Measurements from ENCODE around the gene COL7A1. TPM values are rescaled to one million over a fixed set of nuclear protein-coding genes. Genes with fewer than 3 reads are reported as not detected.

The COL7A1 gene
- total RNA-seq, 1 donor from 2014 or later = 3.7 TPM

- H3K4me1 ChIP-seq = no peaks in the 10 kb centered on the region
- intact Hi-C loops (cut with DNase I) = no loop called here
- no peaks in the 10 kb centered on the region for H3K27me3 ChIP-seq
- no peaks in the 10 kb centered on the region for H3K9me3 ChIP-seq
- ATAC-seq = no peak
- TF ChIP-seq, protein P1, sequence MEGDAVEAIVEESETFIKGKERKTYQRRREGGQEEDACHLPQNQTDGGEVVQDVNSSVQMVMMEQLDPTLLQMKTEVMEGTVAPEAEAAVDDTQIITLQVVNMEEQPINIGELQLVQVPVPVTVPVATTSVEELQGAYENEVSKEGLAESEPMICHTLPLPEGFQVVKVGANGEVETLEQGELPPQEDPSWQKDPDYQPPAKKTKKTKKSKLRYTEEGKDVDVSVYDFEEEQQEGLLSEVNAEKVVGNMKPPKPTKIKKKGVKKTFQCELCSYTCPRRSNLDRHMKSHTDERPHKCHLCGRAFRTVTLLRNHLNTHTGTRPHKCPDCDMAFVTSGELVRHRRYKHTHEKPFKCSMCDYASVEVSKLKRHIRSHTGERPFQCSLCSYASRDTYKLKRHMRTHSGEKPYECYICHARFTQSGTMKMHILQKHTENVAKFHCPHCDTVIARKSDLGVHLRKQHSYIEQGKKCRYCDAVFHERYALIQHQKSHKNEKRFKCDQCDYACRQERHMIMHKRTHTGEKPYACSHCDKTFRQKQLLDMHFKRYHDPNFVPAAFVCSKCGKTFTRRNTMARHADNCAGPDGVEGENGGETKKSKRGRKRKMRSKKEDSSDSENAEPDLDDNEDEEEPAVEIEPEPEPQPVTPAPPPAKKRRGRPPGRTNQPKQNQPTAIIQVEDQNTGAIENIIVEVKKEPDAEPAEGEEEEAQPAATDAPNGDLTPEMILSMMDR (IDR thresholded peaks at IDR 0.05) = no peak
- H3K27ac ChIP-seq = no peak overlapping the region
- H3K36me3 ChIP-seq = no peaks in the 10 kb centered on the region
- no peak for DNase-seq
- no peak overlapping the region for H3K4me3 ChIP-seq
Measured at GRCh38 chr3:48575366-48575765, 19.8 kb downstream of the COL7A1 start.

DNA sequence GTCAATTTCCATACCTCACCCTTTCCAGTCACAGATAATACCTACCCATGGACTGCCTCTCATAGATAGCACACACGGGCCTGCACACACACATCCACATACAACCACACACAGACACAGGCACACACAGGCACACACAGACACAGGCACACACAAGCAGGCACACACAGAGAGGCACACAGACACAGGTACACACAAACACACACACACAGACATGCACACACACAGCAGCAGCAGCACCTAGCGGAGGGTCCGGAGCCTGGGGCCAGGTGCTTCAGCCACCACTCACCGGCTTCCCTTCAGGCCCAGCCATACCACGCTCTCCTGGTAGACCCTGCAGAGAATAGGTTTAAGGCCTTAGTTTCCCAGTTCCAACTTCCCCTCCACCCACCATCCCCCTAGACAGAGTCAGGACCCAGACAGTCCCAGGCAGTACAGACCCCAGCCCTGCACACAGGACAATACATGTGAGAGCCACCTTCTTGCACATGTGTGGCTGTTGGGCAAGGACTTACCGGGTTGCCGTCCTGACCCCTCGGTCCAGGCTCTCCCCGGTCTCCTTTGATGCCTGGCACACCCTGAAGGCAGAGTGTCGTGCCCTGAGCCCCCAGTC is 21.1 kb downstream of the COL7A1 start:
- intact Hi-C loops (cut with DNase I) = no loop called here
- Histone ChIP-seq H3K36me3 (no peaks in the 10 kb centered on the region), H3K4me1 (no peaks in the 10 kb centered on the region), H3K9me3 (no peaks in the 10 kb centered on the region), H3K4me3 (no peak overlapping the region), H3K27ac (no peak overlapping the region), H3K27me3 (no peaks in the 10 kb centered on the region)
- ATAC-seq (no peak), DNase-seq (no peak)
- TF ChIP-seq, protein P1 (IDR thresholded peaks at IDR 0.05) = no peak

DNA sequence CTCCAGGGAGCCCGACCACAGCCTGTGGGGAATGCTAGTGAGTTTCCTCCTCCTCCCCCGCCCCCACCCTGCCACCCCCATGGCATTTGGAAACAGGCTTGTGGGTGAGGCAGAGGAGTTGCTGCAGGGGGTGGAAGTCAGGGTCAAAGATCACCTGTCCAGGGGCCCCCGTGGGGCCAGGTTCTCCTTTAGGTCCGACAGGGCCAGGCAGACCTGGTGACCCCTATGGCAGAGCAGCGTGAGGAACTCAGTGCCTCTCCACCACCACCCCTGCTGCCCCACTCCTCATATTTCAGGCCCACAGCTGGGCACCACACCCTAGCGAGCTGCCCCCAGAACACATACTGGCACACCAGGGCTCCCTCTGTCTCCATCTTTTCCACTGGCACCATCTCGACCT is 22.6 kb downstream of the COL7A1 start:
- no peaks in the 10 kb centered on the region for H3K36me3 ChIP-seq
- H3K4me1 ChIP-seq = no peaks in the 10 kb centered on the region
- no peaks in the 10 kb centered on the region for H3K27me3 ChIP-seq
- intact Hi-C loops (cut with DNase I) = no loop called here
- DNase-seq (no peak), ATAC-seq (no peak)
- no peak overlapping the region for H3K27ac ChIP-seq
- no peak overlapping the region for H3K4me3 ChIP-seq
- TF ChIP-seq, protein P1 (IDR thresholded peaks at IDR 0.05) = no peak
- H3K9me3 ChIP-seq = no peaks in the 10 kb centered on the region

DNA sequence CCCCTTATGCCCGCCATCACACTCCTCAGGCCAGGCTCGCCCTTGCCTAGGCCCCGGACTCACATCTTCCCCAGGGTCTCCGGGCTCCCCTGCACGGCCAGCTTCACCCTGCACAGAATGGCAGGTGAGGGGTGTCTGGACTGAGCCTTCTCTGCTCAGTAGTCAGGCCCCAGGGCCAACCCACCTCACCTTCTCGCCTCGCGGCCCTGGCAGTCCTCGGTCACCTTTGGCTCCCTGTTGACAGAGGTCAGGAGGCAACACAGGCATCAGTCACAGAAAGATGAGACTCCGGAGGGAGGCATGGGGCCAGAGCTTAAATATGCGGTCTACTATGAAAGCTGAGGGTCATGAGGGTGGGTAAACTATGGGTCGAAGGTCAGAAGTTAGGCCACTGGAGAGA is 23.2 kb downstream of the COL7A1 start:
- H3K27ac ChIP-seq = no peak overlapping the region
- TF ChIP-seq, protein P1 (IDR thresholded peaks at IDR 0.05) = no peak
- intact Hi-C loops (cut with DNase I) = no loop called here
- DNase-seq = no peak
- H3K36me3 ChIP-seq = no peaks in the 10 kb centered on the region
- no peaks in the 10 kb centered on the region for H3K27me3 ChIP-seq
- no peak for ATAC-seq
- no peaks in the 10 kb centered on the region for H3K9me3 ChIP-seq
- H3K4me3 ChIP-seq = no peak overlapping the region
- no peaks in the 10 kb centered on the region for H3K4me1 ChIP-seq

DNA sequence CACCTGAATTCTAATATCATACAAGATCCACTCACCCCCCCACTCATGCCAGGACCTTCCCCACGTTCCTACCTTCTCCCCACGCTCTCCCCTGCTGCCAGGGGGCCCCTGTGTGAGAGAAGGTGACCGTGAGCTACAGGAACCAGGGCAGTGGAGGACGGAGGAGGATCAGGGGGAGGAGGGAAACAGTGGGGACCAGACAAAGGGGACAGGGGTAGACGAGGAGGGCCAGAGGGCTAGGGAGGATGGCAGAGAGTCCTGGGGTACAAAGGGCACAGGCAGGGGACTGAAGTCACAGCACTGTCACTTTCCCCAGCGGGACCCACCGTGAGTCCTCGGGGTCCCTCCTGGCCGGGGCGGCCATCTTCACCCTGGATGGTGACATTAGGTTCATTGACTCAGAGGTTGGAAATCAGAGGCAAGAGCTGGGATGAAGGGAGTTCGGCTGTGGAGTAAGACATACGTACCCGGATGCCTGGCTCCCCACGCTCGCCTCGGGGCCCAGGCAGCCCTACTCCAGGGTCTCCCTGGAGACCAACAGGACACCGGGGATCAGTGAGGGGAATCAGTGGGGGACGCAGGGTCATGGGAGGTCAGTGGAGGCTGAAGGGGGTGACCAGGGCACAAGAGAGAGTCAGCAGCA is 25.2 kb downstream of the COL7A1 start:
- TF ChIP-seq, protein P1 (IDR thresholded peaks at IDR 0.05) = no peak

More for the DNA sequence above, 25.2 kb downstream of the COL7A1 start:
- DNase-seq (no peak), ATAC-seq (no peak)
- H3K27ac ChIP-seq = no peak overlapping the region
- no peaks in the 10 kb centered on the region for H3K4me1 ChIP-seq
- H3K9me3 ChIP-seq = no peaks in the 10 kb centered on the region
- intact Hi-C loops (cut with DNase I) = no loop called here
- no peak overlapping the region for H3K4me3 ChIP-seq
- H3K27me3 ChIP-seq = no peaks in the 10 kb centered on the region
- H3K36me3 ChIP-seq = no peaks in the 10 kb centered on the region
